WTC11 (cell line): Measurements from ENCODE around the gene SMAD6. TPM values are rescaled to one million over a fixed set of nuclear protein-coding genes. Genes with fewer than 3 reads are reported as not detected.

Experiments
- ATAC-seq: fragments of 200-7000 bp; cut with Tn5 transposase; 2 replicates; pipeline ENCODE4 v1.10.0; 2021; ENCODE audit warnings: mild to moderate bottlenecking, moderate library complexity
- CTCF ChIA-PET: fragments of 300-600 bp; sonication (Branson Sonifier 250); formaldehyde crosslinking; loops from one replicate; lab custom pipeline; 2021; ENCODE audit warnings: antibody characterized with exemption; lab: Charles Lee
- POLR2A ChIA-PET: fragments of 350-600 bp; sonication (Branson Sonifier 250); formaldehyde crosslinking; loops from one replicate; lab custom pipeline; 2021; ENCODE audit warnings: antibody characterized with exemption; lab: Charles Lee
- DNase-seq: peaks from one replicate; pipeline ENCODE4 v3.0.0; 2021; ENCODE audit warnings: low spot score
- H3K27ac Mint-ChIP-seq: 2 replicates; pipeline ENCODE4 v1.8.0; 2021; ENCODE audit warnings: mixed read lengths
- H3K27me3 Mint-ChIP-seq: 2 replicates; pipeline ENCODE4 v1.8.0; 2021; ENCODE audit warnings: low read depth, mild to moderate bottlenecking, moderate library complexity, mixed read lengths
- H3K36me3 Mint-ChIP-seq: 2 replicates; pipeline ENCODE4 v1.8.0; 2021; ENCODE audit warnings: mixed read lengths
- H3K4me1 Mint-ChIP-seq: 2 replicates; pipeline ENCODE4 v1.8.0; 2022; ENCODE audit warnings: mixed read lengths
- H3K4me3 Mint-ChIP-seq: 2 replicates; pipeline ENCODE4 v1.8.0; 2021; ENCODE audit warnings: mild to moderate bottlenecking, moderate library complexity, mixed read lengths
- H3K9me3 Mint-ChIP-seq: 2 replicates; pipeline ENCODE4 v1.8.0; 2021; ENCODE audit warnings: mixed read lengths
- ATF1 ChIP-seq: sonication (generic); formaldehyde crosslinking; IDR thresholded peaks from 2 replicates; pipeline ENCODE4 v1.8.1; 2023; ENCODE audit warnings: mild to moderate bottlenecking, moderate library complexity, missing genetic modification reagents
- CBFB ChIP-seq: sonication (generic); formaldehyde crosslinking; IDR thresholded peaks from 2 replicates; pipeline ENCODE4 v1.8.1; 2022; ENCODE audit warnings: mild to moderate bottlenecking, low read depth, missing genetic modification reagents
- ERG ChIP-seq: fragments of 250-450 bp; sonication (Bioruptor Pico); IDR thresholded peaks from 2 replicates; pipeline ENCODE4 v1.8.0; 2021; ENCODE audit warnings: mild to moderate bottlenecking
- FOXJ3 ChIP-seq: sonication (generic); formaldehyde crosslinking; IDR thresholded peaks from 2 replicates; pipeline ENCODE4 v1.9.0; 2021; ENCODE audit warnings: missing genetic modification reagents, mild to moderate bottlenecking, borderline replicate concordance
- FOXP1 ChIP-seq: sonication (generic); formaldehyde crosslinking; IDR thresholded peaks from 2 replicates; pipeline ENCODE4 v1.8.0; 2022; ENCODE audit warnings: missing genetic modification reagents, mild to moderate bottlenecking, moderate library complexity, borderline replicate concordance
- FOXP4 ChIP-seq: sonication (generic); formaldehyde crosslinking; IDR thresholded peaks from 2 replicates; pipeline ENCODE4 v1.8.0; 2022; ENCODE audit warnings: mild to moderate bottlenecking, missing genetic modification reagents
- GABPB1 ChIP-seq: sonication (generic); formaldehyde crosslinking; IDR thresholded peaks from 2 replicates; pipeline ENCODE4 v1.8.1; 2023; ENCODE audit warnings: mild to moderate bottlenecking, missing genetic modification reagents
- NR1H2 ChIP-seq: sonication (generic); formaldehyde crosslinking; IDR thresholded peaks from 2 replicates; pipeline ENCODE4 v1.9.0; 2021; ENCODE audit warnings: mild to moderate bottlenecking, moderate library complexity, missing genetic modification reagents
- NR2C2 ChIP-seq: sonication (generic); formaldehyde crosslinking; IDR thresholded peaks from 2 replicates; pipeline ENCODE4 v1.8.0; 2022; ENCODE audit warnings: mild to moderate bottlenecking, missing genetic modification reagents
- RELA ChIP-seq: sonication (generic); formaldehyde crosslinking; IDR thresholded peaks from 2 replicates; pipeline ENCODE4 v1.8.1; 2022; ENCODE audit warnings: missing genetic modification reagents, mild to moderate bottlenecking, borderline replicate concordance
- STAT6 ChIP-seq: sonication (generic); formaldehyde crosslinking; conservative IDR thresholded peaks from 2 replicates; pipeline ENCODE4 v1.8.1; 2023; ENCODE audit warnings: mild to moderate bottlenecking, low read depth, missing genetic modification reagents, moderate library complexity
- TCF7 ChIP-seq: sonication (generic); formaldehyde crosslinking; IDR thresholded peaks from 2 replicates; pipeline ENCODE4 v1.8.0; 2022; ENCODE audit warnings: mild to moderate bottlenecking, low read depth, missing genetic modification reagents, moderate library complexity
- USF2 ChIP-seq: sonication (generic); formaldehyde crosslinking; IDR thresholded peaks from 2 replicates; pipeline ENCODE4 v1.8.1; 2023; ENCODE audit warnings: mild to moderate bottlenecking, missing genetic modification reagents, moderate library complexity
- ZBTB43 ChIP-seq: sonication (generic); formaldehyde crosslinking; IDR thresholded peaks from 2 replicates; pipeline ENCODE4 v1.8.1; 2023; ENCODE audit warnings: mild to moderate bottlenecking, missing genetic modification reagents
- ZMAT4 ChIP-seq: fragments of 250-450 bp; sonication (Bioruptor Pico); IDR thresholded peaks from 2 replicates; pipeline ENCODE4 v1.9.0; 2021; ENCODE audit warnings: mild to moderate bottlenecking
- ZNF232 ChIP-seq: sonication (generic); formaldehyde crosslinking; IDR thresholded peaks from 2 replicates; pipeline ENCODE4 v1.8.0; 2022; ENCODE audit warnings: mild to moderate bottlenecking, missing genetic modification reagents
- ZNF263 ChIP-seq: sonication (generic); formaldehyde crosslinking; IDR thresholded peaks from 2 replicates; pipeline ENCODE4 v1.8.1; 2022; ENCODE audit warnings: low read depth, mild to moderate bottlenecking, moderate library complexity, missing genetic modification reagents
- ZNF423 ChIP-seq: fragments of 250-450 bp; sonication (Bioruptor Pico); IDR thresholded peaks from 2 replicates; pipeline ENCODE4 v2.1.2; 2022; ENCODE audit warnings: mild to moderate bottlenecking, moderate library complexity
- ZNF671 ChIP-seq: fragments of 250-450 bp; sonication (Bioruptor Pico); IDR thresholded peaks from 2 replicates; pipeline ENCODE4 v1.8.0; 2021; ENCODE audit warnings: mild to moderate bottlenecking
- ZSCAN18 ChIP-seq: fragments of 250-450 bp; sonication (Bioruptor Pico); IDR thresholded peaks from 2 replicates; pipeline ENCODE4 v2.1.2; 2022; ENCODE audit warnings: mild to moderate bottlenecking, moderate library complexity
- total RNA-seq: library from RNA; stranded (reverse); gene quantifications from 3 replicates; pipeline ENCODE4 v1.2.3, GENCODE V29; 2021

Gene SMAD6
- total RNA-seq, 1 experiment from 2014 or later = 13.9 TPM

- TF ChIP-seq FOXP4 (CRISPR knock-in tag) = no peak
- no peak for TF ChIP-seq ZNF423
- no peak for TF ChIP-seq ZMAT4 (CRISPR knock-in tag)
- no peak for TF ChIP-seq FOXP1 (CRISPR knock-in tag)
- TF ChIP-seq CBFB = no peak
- no peak for TF ChIP-seq ATF1 (CRISPR knock-in tag)
- no peak for TF ChIP-seq ZBTB43 (CRISPR knock-in tag)
These were observed 69.3 kb downstream of the SMAD6 start (continued) for GRCh38 chr15:66771351-66771650.

GRCh38 chr15:66772604-66773128 is 70.6 kb downstream of the SMAD6 start:
- peaks cover 47% of the 10 kb centered on the region for H3K4me1 Mint-ChIP-seq
- TF ChIP-seq ERG (no peak), NR2C2 (CRISPR knock-in tag) (no peak), STAT6 (CRISPR knock-in tag) (no peak), ZSCAN18 (CRISPR knock-in tag) (no peak), ZNF232 (CRISPR knock-in tag) (no peak), ZNF671 (CRISPR knock-in tag) (no peak), NR1H2 (CRISPR knock-in tag) (no peak), RELA (CRISPR knock-in tag) (no peak), FOXJ3 (CRISPR knock-in tag) (no peak), GABPB1 (CRISPR knock-in tag) (no peak), TCF7 (no peak), USF2 (no peak), FOXP4 (CRISPR knock-in tag) (no peak), ZNF263 (CRISPR knock-in tag) (no peak)
- TF ChIP-seq, all 79 proteins: peak for 0
- Mint-ChIP-seq H3K27ac (no peak overlapping the region), H3K27me3 (no peaks in the 10 kb centered on the region), H3K9me3 (no peaks in the 10 kb centered on the region), H3K36me3 (no peaks in the 10 kb centered on the region), H3K4me3 (no peak overlapping the region)
- DNase-seq = no peak
- ATAC-seq = no peak
- POLR2A ChIA-PET = no interaction called here
- CTCF ChIA-PET = interaction anchor here (0.7 to 6.1 kb wide), 11 partner anchors 10 to 165 kb away, joined by 3 to 55 read pairs (median 4); no protein-coding TSS in a partner anchor
